Trophoblast cell (in vitro differentiated cells and primary cell): ENCODE measurements around the gene TRIM17.
"Not testable (repeated sequence)": the region's sequence is repeated elsewhere in the genome, so short reads cannot be mapped to it uniquely, and the experiment has no call there.

Experiments used
- DNase-seq, 2 donors: peaks; one replicate each; pipeline ENCODE4 v3.0.0-alpha.2; 2016
- H2AFZ ChIP-seq: 2 replicates; pipeline ENCODE4 v1.6.1; 2013; ENCODE audit warnings: low read length, moderate library complexity, mild to moderate bottlenecking; ENCODE audit not compliant: insufficient read depth, poor library complexity
- H2AK5ac ChIP-seq: 2 replicates; pipeline ENCODE4 v1.6.1; 2013; ENCODE audit warnings: mild to moderate bottlenecking, low read length
- H2BK120ac ChIP-seq: 2 replicates; pipeline ENCODE4 v1.6.1; 2013; ENCODE audit warnings: low read length, mild to moderate bottlenecking, moderate library complexity; ENCODE audit not compliant: insufficient read depth, poor library complexity
- H2BK12ac ChIP-seq: 2 replicates; pipeline ENCODE4 v1.6.1; 2013; ENCODE audit warnings: mild to moderate bottlenecking, low read length, moderate library complexity
- H2BK5ac ChIP-seq: 2 replicates; pipeline ENCODE4 v1.6.1; 2013; ENCODE audit warnings: low read length, low read depth, moderate library complexity, mild to moderate bottlenecking; ENCODE audit not compliant: poor library complexity
- H3K14ac ChIP-seq: 2 replicates; pipeline ENCODE4 v1.6.1; 2013; ENCODE audit warnings: mild to moderate bottlenecking, low read length
- H3K18ac ChIP-seq: 2 replicates; pipeline ENCODE4 v1.6.1; 2013; ENCODE audit warnings: mild to moderate bottlenecking, low read length
- H3K23ac ChIP-seq: 2 replicates; pipeline ENCODE4 v1.6.1; 2013; ENCODE audit warnings: low read length
- H3K27ac ChIP-seq: 2 replicates; pipeline ENCODE4 v1.5.1; 2013; ENCODE audit warnings: low read depth, mild to moderate bottlenecking, inconsistent platforms, low read length, moderate library complexity
- H3K27me3 ChIP-seq: 2 replicates; pipeline ENCODE4 v1.6.1; 2013; ENCODE audit warnings: inconsistent platforms, mild to moderate bottlenecking, low read length, moderate library complexity; ENCODE audit not compliant: insufficient read depth
- H3K36me3 ChIP-seq, 2 experiments: 1 replicate in 1 of 2; 2 replicates in 1 of 2; pipeline ENCODE4 v1.6.1; 2013; ENCODE audit warnings: low read length in 2 of 2, mild to moderate bottlenecking in 2 of 2, moderate library complexity in 1 of 2; ENCODE audit not compliant: insufficient read depth in 2 of 2, control insufficient read depth in 1 of 2
- H3K4ac ChIP-seq: 2 replicates; pipeline ENCODE4 v1.6.1; 2013; ENCODE audit warnings: low read depth, mild to moderate bottlenecking, low read length, moderate library complexity
- H3K4me1 ChIP-seq, 2 experiments: 1 replicate in 1 of 2; 2 replicates in 1 of 2; pipeline ENCODE4 v1.6.1; 2013; ENCODE audit warnings: low read length in 2 of 2, mild to moderate bottlenecking in 2 of 2, moderate library complexity in 1 of 2; ENCODE audit not compliant: insufficient read depth in 2 of 2, control insufficient read depth in 1 of 2
- H3K4me2 ChIP-seq: 2 replicates; pipeline ENCODE4 v1.6.1; 2013; ENCODE audit warnings: inconsistent platforms, mild to moderate bottlenecking, low read length, moderate library complexity
- H3K4me3 ChIP-seq: 2 replicates; pipeline ENCODE4 v1.5.1; 2013; ENCODE audit warnings: mild to moderate bottlenecking, low read depth, low read length, inconsistent platforms
- H3K79me1 ChIP-seq: one replicate; pipeline ENCODE4 v1.6.1; 2013; ENCODE audit warnings: low read length
- H3K79me2 ChIP-seq: 2 replicates; pipeline ENCODE4 v1.6.1; 2013; ENCODE audit warnings: low read length, mild to moderate bottlenecking; ENCODE audit not compliant: control insufficient read depth, insufficient read depth, poor library complexity
- H3K9ac ChIP-seq: 2 replicates; pipeline ENCODE4 v1.6.1; 2013; ENCODE audit warnings: mild to moderate bottlenecking, low read length
- H3K9me3 ChIP-seq: 2 replicates; pipeline ENCODE4 v1.6.1; 2013; ENCODE audit warnings: low read depth, mild to moderate bottlenecking, control low read depth, inconsistent platforms, low read length; ENCODE audit not compliant: insufficient read depth
- H4K12ac ChIP-seq: 2 replicates; pipeline ENCODE4 v1.6.1; 2013; ENCODE audit warnings: low read depth, mild to moderate bottlenecking, low read length, moderate library complexity
- H4K8ac ChIP-seq: 2 replicates; pipeline ENCODE4 v1.6.1; 2013; ENCODE audit warnings: low read depth, mild to moderate bottlenecking, low read length, moderate library complexity
- H4K91ac ChIP-seq: one replicate; pipeline ENCODE4 v1.6.1; 2013; ENCODE audit warnings: low read depth, mild to moderate bottlenecking, low read length, moderate library complexity
- WGBS: extraction: QIAGEN DNeasy Blood & Tissue Kit; methylation state at CpG from one replicate; pipeline ENCODE4 v1.1.7; 2013; ENCODE audit warnings: missing lambda C conversion rate; ENCODE audit not compliant: insufficient read length, insufficient coverage; ENCODE audit errors: extremely low coverage; 5-methylcytosine and 5-hydroxymethylcytosine counted together

TRIM17 gene

DNA sequence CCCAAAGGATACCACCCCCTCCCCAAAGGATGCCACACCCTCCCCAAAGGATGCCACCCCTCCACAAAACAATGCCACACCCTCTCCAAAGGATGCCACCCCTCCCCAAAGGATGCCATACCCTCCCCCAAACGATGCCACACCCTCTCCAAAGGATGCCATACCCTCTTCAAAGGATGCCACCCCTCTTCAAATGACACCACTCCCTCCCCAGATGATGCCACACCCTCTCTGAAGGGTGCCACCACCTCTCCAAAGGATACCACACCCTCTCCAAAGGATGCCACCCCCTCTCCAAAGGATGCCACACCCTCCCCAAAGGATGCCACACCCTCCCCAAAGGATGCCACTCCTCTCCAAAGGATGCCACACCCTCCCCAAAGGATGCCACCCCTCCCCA, 21.6 kb upstream of the TRIM17 start:
- H3K14ac ChIP-seq, result no peak overlapping the region
- no CpG with 5 or more reads among the region's 1 CpG for WGBS
- no peak overlapping the region for H4K12ac ChIP-seq
- H3K79me2 ChIP-seq, result no peaks in the 10 kb centered on the region
- no peak overlapping the region for H3K23ac ChIP-seq
- H3K27ac ChIP-seq, result no peak overlapping the region
- H4K8ac ChIP-seq, result no peak overlapping the region
- no peak overlapping the region for H3K4me2 ChIP-seq
- no peak overlapping the region for H3K9ac ChIP-seq
- peaks cover 5% of the 10 kb centered on the region for H3K9me3 ChIP-seq
- no peak overlapping the region for H2AK5ac ChIP-seq
- H3K36me3 ChIP-seq, result no peaks in the 10 kb centered on the region
- no peaks in the 10 kb centered on the region for H3K79me1 ChIP-seq
- no peak for DNase-seq
- H3K4me1 ChIP-seq, result peaks cover 3% of the 10 kb centered on the region in 2 experiments
- H4K91ac ChIP-seq, result no peak overlapping the region
- no peak overlapping the region for H2BK120ac ChIP-seq
- no peaks in the 10 kb centered on the region for H3K27me3 ChIP-seq
- H3K18ac ChIP-seq, result no peak overlapping the region
- H3K4ac ChIP-seq, result no peak overlapping the region
- H3K4me3 ChIP-seq, result no peak overlapping the region
- H2BK5ac ChIP-seq, result no peak overlapping the region
- no peak overlapping the region for H2BK12ac ChIP-seq
- H2AFZ ChIP-seq, result no peak overlapping the region

DNA sequence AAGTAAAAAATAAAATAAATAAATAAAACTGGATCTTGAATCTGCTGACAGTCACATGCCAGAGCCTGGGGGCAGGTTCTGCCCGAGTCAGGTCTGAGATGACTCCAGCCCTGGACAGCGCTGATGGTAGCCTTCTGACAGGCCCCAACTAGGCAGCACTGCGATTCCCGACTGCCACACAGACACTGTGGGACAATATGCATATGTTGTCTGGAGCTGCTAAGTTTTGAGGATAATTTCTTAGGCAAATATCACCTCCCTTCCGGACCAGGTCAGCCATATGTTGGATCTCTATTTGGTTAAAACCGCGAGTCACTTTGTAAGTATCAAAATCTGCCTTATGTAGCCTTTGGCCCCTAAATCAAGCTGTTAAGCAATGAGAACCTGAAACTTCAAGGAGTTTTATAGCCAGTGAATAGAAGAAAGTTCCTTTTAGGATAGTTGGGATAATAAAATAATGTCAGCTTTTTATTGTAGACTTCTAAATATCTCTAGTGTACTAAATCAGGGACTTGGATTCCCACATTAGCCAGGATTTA, 20.8 kb upstream of the TRIM17 start:
- Histone ChIP-seq H4K12ac (no peak overlapping the region), H3K27me3 (no peaks in the 10 kb centered on the region), H3K4me1 (peaks cover 3% of the 10 kb centered on the region in 2 experiments), H3K14ac (no peak overlapping the region), H3K18ac (no peak overlapping the region), H3K9ac (no peak overlapping the region), H4K8ac (no peak overlapping the region), H3K4me3 (no peak overlapping the region), H2AK5ac (no peak overlapping the region), H2BK12ac (no peak overlapping the region), H3K4ac (no peak overlapping the region), H3K79me1 (no peaks in the 10 kb centered on the region), H2BK120ac (no peak overlapping the region), H3K79me2 (no peaks in the 10 kb centered on the region), H2BK5ac (no peak overlapping the region), H3K4me2 (no peak overlapping the region), H3K23ac (no peak overlapping the region), H3K27ac (no peak overlapping the region), H3K36me3 (no peaks in the 10 kb centered on the region), H2AFZ (no peak overlapping the region), H3K9me3 (peaks cover 5% of the 10 kb centered on the region), H4K91ac (no peak overlapping the region)
- DNase-seq, result no peak
- no CpG with 5 or more reads among the region's 7 CpGs for WGBS

DNA sequence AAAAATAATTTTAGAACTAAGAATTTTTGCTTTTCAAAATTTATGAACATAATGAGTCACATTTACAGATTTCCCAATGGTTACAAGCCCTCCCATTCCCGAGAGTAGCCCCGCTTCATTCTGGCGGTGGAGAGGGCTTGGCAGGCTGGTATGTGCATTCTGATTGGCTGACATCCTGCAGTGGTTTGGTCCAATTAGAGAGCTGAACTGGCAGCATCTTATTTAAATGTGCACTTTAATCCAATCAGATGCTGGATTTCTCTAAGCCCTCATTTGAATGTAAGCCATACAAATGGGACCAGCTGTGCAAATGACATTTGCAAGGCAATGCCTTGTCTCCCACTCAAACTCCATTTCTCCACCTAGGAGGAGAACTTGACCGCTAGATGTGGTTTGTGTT, 18.0 kb upstream of the TRIM17 start:
- H3K4me2 ChIP-seq, result no peak overlapping the region
- H3K4ac ChIP-seq, result no peak overlapping the region
- no peak overlapping the region for H3K27ac ChIP-seq
- no peak overlapping the region for H2AFZ ChIP-seq
- H3K14ac ChIP-seq, result no peak overlapping the region
- no peak overlapping the region for H2BK12ac ChIP-seq
- H3K23ac ChIP-seq, result no peak overlapping the region
- H3K9me3 ChIP-seq, result peaks cover 5% of the 10 kb centered on the region
- no peak overlapping the region for H2BK5ac ChIP-seq
- no peak overlapping the region for H4K12ac ChIP-seq
- H3K79me1 ChIP-seq, result no peaks in the 10 kb centered on the region
- H3K27me3 ChIP-seq, result no peaks in the 10 kb centered on the region
- H3K79me2 ChIP-seq, result no peaks in the 10 kb centered on the region
- peaks cover 3% of the 10 kb centered on the region in 2 experiments for H3K4me1 ChIP-seq
- no peak overlapping the region for H3K18ac ChIP-seq
- H3K4me3 ChIP-seq, result no peak overlapping the region
- no peak overlapping the region for H2AK5ac ChIP-seq
- H4K91ac ChIP-seq, result no peak overlapping the region
- no peak overlapping the region for H4K8ac ChIP-seq
- no peak overlapping the region for H3K9ac ChIP-seq
- no peak overlapping the region for H2BK120ac ChIP-seq
- no peaks in the 10 kb centered on the region for H3K36me3 ChIP-seq
- no peak for DNase-seq
- no CpG with 5 or more reads among the region's 4 CpGs for WGBS

DNA sequence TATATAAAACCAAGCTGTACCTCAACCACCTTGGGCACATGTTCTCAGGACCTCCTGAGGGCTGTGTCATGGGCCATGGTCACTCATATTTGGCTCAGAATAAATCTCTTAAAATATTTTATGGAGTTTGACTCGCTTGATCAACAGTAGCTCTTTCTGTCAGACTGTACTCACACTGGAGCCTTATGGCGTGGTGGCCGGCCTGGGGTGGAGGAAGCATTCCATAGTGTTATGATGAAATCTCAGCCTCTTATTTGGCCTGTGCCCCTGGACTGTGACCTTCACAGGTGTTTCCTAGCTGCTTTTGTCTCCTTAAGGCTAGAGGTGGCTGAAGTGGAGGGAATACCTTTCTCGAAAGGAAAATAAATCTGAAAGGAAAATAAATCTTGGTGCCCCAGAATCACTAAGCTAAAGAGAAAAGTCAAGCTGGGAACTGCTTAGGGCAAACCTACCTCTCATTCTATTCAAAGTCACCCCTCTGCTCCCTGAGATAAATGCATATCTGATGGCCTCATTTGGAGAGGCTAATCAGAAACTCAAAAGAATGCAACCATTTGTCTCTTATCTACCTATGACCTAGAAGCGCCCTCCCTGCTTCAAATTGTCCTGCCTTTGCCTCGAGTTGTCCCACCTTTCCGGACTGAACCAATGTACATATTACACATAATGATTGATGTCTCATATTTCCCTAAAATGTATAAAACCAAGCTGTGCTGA, 16.8 kb upstream of the TRIM17 start:
- not testable (repeated sequence) for H3K23ac ChIP-seq, H4K12ac ChIP-seq, H3K4me3 ChIP-seq, H3K4me2 ChIP-seq, H2AFZ ChIP-seq, H3K27ac ChIP-seq, H3K79me2 ChIP-seq, H2BK5ac ChIP-seq, H3K18ac ChIP-seq, H3K79me1 ChIP-seq, H3K4me1 ChIP-seq, H3K4ac ChIP-seq, H2BK12ac ChIP-seq, H2AK5ac ChIP-seq, H4K8ac ChIP-seq, H2BK120ac ChIP-seq, H3K9ac ChIP-seq, DNase-seq, H3K9me3 ChIP-seq, H4K91ac ChIP-seq, H3K27me3 ChIP-seq, H3K14ac ChIP-seq, H3K36me3 ChIP-seq
- WGBS, result no CpG with 5 or more reads among the region's 7 CpGs
